DOHH2 (cell line): ENCODE data around the gene GPD1.

ENCODE experiments used
- EZH2phosphoT487 ChIP-seq: fragments of 200-600 bp; sonication (generic); IDR thresholded peaks from 2 replicates; pipeline ENCODE4 v1.6.1; 2017; ENCODE audit warnings: borderline replicate concordance, mild to moderate bottlenecking, antibody characterized with exemption, low read length, moderate library complexity, mixed read lengths
- TF ChIP-seq, protein P1 (sequence below): fragments of 200-600 bp; sonication (generic); IDR thresholded peaks from one replicate; pipeline ENCODE4 v1.5.1; 2014; ENCODE audit warnings: antibody characterized with exemption, mild to moderate bottlenecking, low read depth, low read length; ENCODE audit not compliant: poor library complexity, severe bottlenecking

DNA sequence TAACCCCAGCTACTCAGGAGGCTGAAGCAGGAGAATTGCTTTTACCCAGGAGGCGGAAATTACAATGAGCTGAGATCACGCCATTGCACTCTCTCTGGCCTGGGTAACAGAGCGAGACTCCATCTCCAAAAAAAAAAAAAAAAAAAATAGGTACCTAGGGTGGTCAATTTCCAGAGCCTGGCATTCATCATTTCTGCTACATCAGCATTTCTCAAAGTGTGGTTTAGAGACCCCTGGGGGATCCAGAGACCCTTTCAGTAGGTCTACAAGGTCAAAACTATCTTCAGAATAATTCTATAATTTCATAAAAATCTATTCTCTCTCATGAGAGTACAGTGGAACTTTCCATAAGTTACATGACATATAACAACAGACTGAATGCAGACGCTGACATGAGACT, 43.5 kb downstream of the GPD1 start:
- TF ChIP-seq, protein P1, sequence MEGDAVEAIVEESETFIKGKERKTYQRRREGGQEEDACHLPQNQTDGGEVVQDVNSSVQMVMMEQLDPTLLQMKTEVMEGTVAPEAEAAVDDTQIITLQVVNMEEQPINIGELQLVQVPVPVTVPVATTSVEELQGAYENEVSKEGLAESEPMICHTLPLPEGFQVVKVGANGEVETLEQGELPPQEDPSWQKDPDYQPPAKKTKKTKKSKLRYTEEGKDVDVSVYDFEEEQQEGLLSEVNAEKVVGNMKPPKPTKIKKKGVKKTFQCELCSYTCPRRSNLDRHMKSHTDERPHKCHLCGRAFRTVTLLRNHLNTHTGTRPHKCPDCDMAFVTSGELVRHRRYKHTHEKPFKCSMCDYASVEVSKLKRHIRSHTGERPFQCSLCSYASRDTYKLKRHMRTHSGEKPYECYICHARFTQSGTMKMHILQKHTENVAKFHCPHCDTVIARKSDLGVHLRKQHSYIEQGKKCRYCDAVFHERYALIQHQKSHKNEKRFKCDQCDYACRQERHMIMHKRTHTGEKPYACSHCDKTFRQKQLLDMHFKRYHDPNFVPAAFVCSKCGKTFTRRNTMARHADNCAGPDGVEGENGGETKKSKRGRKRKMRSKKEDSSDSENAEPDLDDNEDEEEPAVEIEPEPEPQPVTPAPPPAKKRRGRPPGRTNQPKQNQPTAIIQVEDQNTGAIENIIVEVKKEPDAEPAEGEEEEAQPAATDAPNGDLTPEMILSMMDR, result no peak
- TF ChIP-seq EZH2phosphoT487, result no peak
